ENCODE measurements around the gene DYNLL2. TPM values are rescaled to one million over a fixed set of nuclear protein-coding genes. Genes with fewer than 3 reads are reported as not detected.

DYNLL2 gene
- total RNA-seq (100 to 1,000 TPM in 1 of 9 donors, 10 to 100 TPM in 8; 41.4 to 102 (median 74.0) TPM), polyA plus RNA-seq (10 to 100 TPM; 70.8 to 89.4 TPM)
- long read RNA-seq, donor 1, full-length matches to known transcripts: 4 of 23 reads
- long read RNA-seq, donor 1, partial matches to known transcripts: 0 of 23 reads
- long read RNA-seq, donor 1, other reads (novel, unspliced or antisense): 19 of 23 reads
- long read RNA-seq, donor 2, partial matches to known transcripts: 0 of 9 reads
- long read RNA-seq, donor 2, other reads (novel, unspliced or antisense): 9 of 9 reads
- long read RNA-seq, donor 3, full-length matches to known transcripts: 6 of 15 reads
- long read RNA-seq, donor 3, partial matches to known transcripts: 1 of 15 reads
- long read RNA-seq, donor 3, other reads (novel, unspliced or antisense): 8 of 15 reads

- peak within 1 kb of the TSS; percentile 53 to 99 (median 97) for H3K27ac ChIP-seq
- ATAC-seq (peak; percentile 91 to 93 (median 92)), DNase-seq (peak; percentile 93 to 97 (median 96))
- H3K4me1 ChIP-seq: peaks cover 5 to 44% (median 38%) of the 10 kb centered on the region in 12 donors
- TF ChIP-seq POLR2A (IDR thresholded peaks at IDR 0.05): no peak
- no peak for TF ChIP-seq CTCF (IDR thresholded peaks at IDR 0.05)
- 0 to 2% (median 1%) methylated on average over 16 to 45 of the region's 45 CpGs for WGBS, 4 donors
- intact Hi-C loops (cut with DNase I): loop anchor here in 8 of 10 donors (1.0 to 10.0 kb wide), 5 partner anchors 76 to 1108 kb away; partner anchors contain the start of genes MRPS23 (in 6 of the 8), SRSF1 (in 5 of the 8) and SCPEP1 (in 1 of the 8)
- peak within 1 kb of the TSS; percentile 68 to 100 (median 98) for H3K4me3 ChIP-seq
- H3K9me3 ChIP-seq: no peaks in the 10 kb centered on the region
- H3K27me3 ChIP-seq: peaks cover 0 to 3% (median 0%) of the 10 kb centered on the region in 9 donors
- H3K36me3 ChIP-seq: peaks cover 0 to 28% (median 15%) of the 10 kb centered on the region in 9 donors
Measured at GRCh38 chr17:58082870-58083490, at the start of gene DYNLL2. DYNLL2 (plus strand) TSS chr17:58083419; CDS start chr17:58087091, 3,672 bp downstream.

GRCh38 chr17:58039975-58040374 is 43.2 kb upstream of the DYNLL2 start:
- intact Hi-C loops (cut with DNase I): no loop called here
- H3K4me3 ChIP-seq: no peak overlapping the region
- no peaks in the 10 kb centered on the region for H3K4me1 ChIP-seq
- DNase-seq: no peak
- H3K9me3 ChIP-seq: no peaks in the 10 kb centered on the region
- H3K27me3 ChIP-seq: peaks cover 0 to 15% (median 0%) of the 10 kb centered on the region in 9 donors
- 82 to 90% (median 87%) methylated on average over 3 of the region's 3 CpGs for WGBS, 4 donors
- ATAC-seq: no peak
- H3K27ac ChIP-seq: no peak overlapping the region
- no peak for TF ChIP-seq POLR2A (IDR thresholded peaks at IDR 0.05)
- no peak for TF ChIP-seq CTCF (IDR thresholded peaks at IDR 0.05)
- H3K36me3 ChIP-seq: no peaks in the 10 kb centered on the region

- DNase-seq: no peak
Measured at GRCh38 chr17:58040386-58040785, 42.8 kb upstream of the DYNLL2 start.

More at GRCh38 chr17:58040386-58040785, 42.8 kb upstream of the DYNLL2 start:
- H3K36me3 ChIP-seq: no peaks in the 10 kb centered on the region
- intact Hi-C loops (cut with DNase I): no loop called here
- no peak for ATAC-seq
- no peak for TF ChIP-seq POLR2A (IDR thresholded peaks at IDR 0.05)
- TF ChIP-seq CTCF (IDR thresholded peaks at IDR 0.05): no peak
- no peak overlapping the region for H3K27ac ChIP-seq
- H3K4me1 ChIP-seq: no peaks in the 10 kb centered on the region
- 63 to 76% (median 73%) methylated on average over 6 to 8 of the region's 8 CpGs for WGBS, 4 donors
- H3K4me3 ChIP-seq: no peak overlapping the region
- H3K9me3 ChIP-seq: no peaks in the 10 kb centered on the region
- H3K27me3 ChIP-seq: peaks cover 0 to 15% (median 0%) of the 10 kb centered on the region in 9 donors

Data from heart left ventricle (tissue), 16 donors.